Neural cell (in vitro differentiated cells): Measurements from ENCODE around the gene XPO4. TPM values are rescaled to one million over a fixed set of nuclear protein-coding genes. Genes with fewer than 3 reads are reported as not detected.
"Not testable (repeated sequence)": the region's sequence is repeated elsewhere in the genome, so short reads cannot be mapped to it uniquely, and the experiment has no call there.

Experiments
- H2AFZ ChIP-seq: fragments of 200-600, 300-800 bp; sonication (generic), shearing (Covaris generic); 2 replicates; pipeline ENCODE4 v1.6.0; 2014; ENCODE audit warnings: low read depth, mild to moderate bottlenecking, antibody characterized with exemption, low read length, moderate library complexity
- H3F3A ChIP-seq: fragments of 200-600 bp; shearing (Covaris generic); 2 replicates; pipeline ENCODE4 v1.6.1; 2016; ENCODE audit warnings: mild to moderate bottlenecking, moderate library complexity, mixed read lengths, antibody characterized with exemption, low read length; ENCODE audit not compliant: insufficient read depth, poor library complexity, severe bottlenecking
- H3K27ac ChIP-seq: fragments of 200-600, 300-800 bp; sonication (generic), shearing (Covaris generic); 2 replicates; pipeline ENCODE4 v1.5.1; 2014; ENCODE audit warnings: mild to moderate bottlenecking, low read length, moderate library complexity
- H3K27me3 ChIP-seq: fragments of 300-800, 200-600 bp; sonication (generic), shearing (Covaris generic); 2 replicates; pipeline ENCODE4 v1.6.0; 2014; ENCODE audit warnings: mild to moderate bottlenecking, low read depth, low read length, moderate library complexity; ENCODE audit not compliant: insufficient read depth
- H3K36me3 ChIP-seq: fragments of 300-800, 200-600 bp; sonication (generic), shearing (Covaris generic); 2 replicates; pipeline ENCODE4 v1.5.1; 2014; ENCODE audit warnings: mild to moderate bottlenecking, antibody characterized with exemption, low read length, moderate library complexity; ENCODE audit not compliant: insufficient read depth
- H3K4me2 ChIP-seq: fragments of 300-800, 200-600 bp; sonication (generic), shearing (Covaris generic); 2 replicates; pipeline ENCODE4 v1.6.0; 2014; ENCODE audit warnings: mild to moderate bottlenecking, low read length
- H3K4me3 ChIP-seq: fragments of 300-800, 200-600 bp; sonication (generic), shearing (Covaris generic); 2 replicates; pipeline ENCODE4 v1.5.1; 2014; ENCODE audit warnings: mild to moderate bottlenecking, low read length, moderate library complexity
- H3K79me2 ChIP-seq: fragments of 200-600 bp; shearing (Covaris generic); replicated peaks from 2 replicates; pipeline ENCODE4 v1.6.0; 2014; ENCODE audit warnings: mild to moderate bottlenecking, low read length, moderate library complexity; ENCODE audit not compliant: insufficient read depth
- H3K9ac ChIP-seq: fragments of 300-800, 200-600 bp; sonication (generic), shearing (Covaris generic); 2 replicates; pipeline ENCODE4 v1.6.1; 2016; ENCODE audit warnings: mild to moderate bottlenecking, low read length, mixed read lengths
- H3K9me2 ChIP-seq: fragments of 200-600 bp; shearing (Covaris generic); 2 replicates; pipeline ENCODE4 v1.6.1; 2016; ENCODE audit warnings: mild to moderate bottlenecking, low read length, mixed read lengths; ENCODE audit not compliant: insufficient read depth
- H3K9me3 ChIP-seq: fragments of 200-600, 300-800 bp; sonication (generic), shearing (Covaris generic); 2 replicates; pipeline ENCODE4 v1.6.1; 2016; ENCODE audit warnings: mild to moderate bottlenecking, mixed run types, low read length, moderate library complexity, mixed read lengths
- H4K20me1 ChIP-seq: fragments of 200-600 bp; shearing (Covaris generic); 2 replicates; pipeline ENCODE4 v1.6.1; 2016; ENCODE audit warnings: mild to moderate bottlenecking, mixed run types; ENCODE audit not compliant: insufficient read depth
- EP300 ChIP-seq: fragments of 450-650 bp; conservative IDR thresholded peaks from 2 replicates; pipeline ENCODE4 v1.6.1; 2014; ENCODE audit warnings: antibody characterized with exemption, mild to moderate bottlenecking, moderate library complexity; ENCODE audit not compliant: poor library complexity, severe bottlenecking
- EZH2 ChIP-seq: fragments of 200-600, 300-800 bp; shearing (Covaris generic), sonication (generic); IDR thresholded peaks from 2 replicates; pipeline ENCODE4 v1.6.1; 2014; ENCODE audit warnings: antibody characterized with exemption, low read length, borderline replicate concordance, mild to moderate bottlenecking; ENCODE audit not compliant: insufficient read depth, poor library complexity, severe bottlenecking
- MXI1 ChIP-seq: fragments of 450-650 bp; conservative IDR thresholded peaks from 2 replicates; pipeline ENCODE4 v1.6.1; 2014; ENCODE audit warnings: antibody characterized with exemption, mild to moderate bottlenecking; ENCODE audit not compliant: poor library complexity, severe bottlenecking
- POLR2AphosphoS5 ChIP-seq: IDR thresholded peaks from 2 replicates; pipeline ENCODE4 v1.6.1; 2012
- RAD21 ChIP-seq: fragments of 450-650 bp; conservative IDR thresholded peaks from 2 replicates; pipeline ENCODE4 v1.6.1; 2014; ENCODE audit warnings: antibody characterized with exemption, mild to moderate bottlenecking, moderate library complexity
- SMC3 ChIP-seq: fragments of 450-650 bp; conservative IDR thresholded peaks from 2 replicates; pipeline ENCODE4 v1.6.1; 2014; ENCODE audit warnings: antibody characterized with exemption, mild to moderate bottlenecking, moderate library complexity; ENCODE audit not compliant: poor library complexity
- TAF1 ChIP-seq: IDR thresholded peaks from 2 replicates; pipeline ENCODE4 v1.6.1; 2012; ENCODE audit warnings: low read depth
- polyA plus RNA-seq: library from polyadenylated mRNA; depleted of rRNA; stranded (reverse); fragments of >200 nt; gene quantifications from 2 replicates; pipeline ENCODE4 v1.2.3, GENCODE V29; 2014
- TF ChIP-seq, protein P1 (sequence below): IDR thresholded peaks from 2 replicates; pipeline ENCODE4 v1.6.1; 2012; ENCODE audit warnings: borderline replicate concordance
- TF ChIP-seq, protein P2 (sequence below): fragments of 450-650 bp; IDR thresholded peaks from 2 replicates; pipeline ENCODE4 v1.5.1; 2014; ENCODE audit warnings: antibody characterized with exemption, mild to moderate bottlenecking, moderate library complexity; ENCODE audit not compliant: poor library complexity, severe bottlenecking

Gene XPO4
- polyA plus RNA-seq, 1 donor from 2014 or later: 13.0 TPM

DNA sequence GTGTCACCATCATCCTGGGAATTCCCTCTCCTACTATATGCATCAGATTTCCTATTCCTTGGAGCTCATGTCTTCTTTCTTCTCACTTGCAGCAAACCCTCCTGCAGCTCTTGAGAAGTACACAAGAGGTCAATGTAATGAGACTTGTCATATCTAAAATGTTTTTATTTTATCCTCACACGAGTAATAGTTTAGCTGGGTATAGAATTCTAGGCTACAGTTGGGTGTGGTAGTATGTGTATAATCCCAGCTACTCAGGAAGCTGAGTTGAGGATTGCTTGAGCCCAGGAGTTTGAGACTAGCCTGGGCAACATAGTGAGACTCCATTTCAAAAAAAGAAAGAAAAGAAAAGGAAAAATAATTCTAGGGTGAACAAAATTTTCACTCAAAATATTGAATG lies 153.2 kb downstream of the XPO4 start:
- Histone ChIP-seq H3K27me3 (no peaks in the 10 kb centered on the region), H3K9ac (no peak overlapping the region), H3K4me2 (no peak overlapping the region), H3K4me3 (no peak overlapping the region), H2AFZ (no peak overlapping the region), H4K20me1 (no peaks in the 10 kb centered on the region), H3K27ac (no peak overlapping the region), H3F3A (no peaks in the 10 kb centered on the region), H3K79me2 (no peaks in the 10 kb centered on the region), H3K9me3 (no peaks in the 10 kb centered on the region), H3K9me2 (no peaks in the 10 kb centered on the region), H3K36me3 (no peaks in the 10 kb centered on the region)
- TF ChIP-seq TAF1 (no peak), SMC3 (no peak), EP300 (no peak), POLR2AphosphoS5 (no peak), RAD21 (no peak), EZH2 (no peak), MXI1 (no peak)
- TF ChIP-seq, protein P1, sequence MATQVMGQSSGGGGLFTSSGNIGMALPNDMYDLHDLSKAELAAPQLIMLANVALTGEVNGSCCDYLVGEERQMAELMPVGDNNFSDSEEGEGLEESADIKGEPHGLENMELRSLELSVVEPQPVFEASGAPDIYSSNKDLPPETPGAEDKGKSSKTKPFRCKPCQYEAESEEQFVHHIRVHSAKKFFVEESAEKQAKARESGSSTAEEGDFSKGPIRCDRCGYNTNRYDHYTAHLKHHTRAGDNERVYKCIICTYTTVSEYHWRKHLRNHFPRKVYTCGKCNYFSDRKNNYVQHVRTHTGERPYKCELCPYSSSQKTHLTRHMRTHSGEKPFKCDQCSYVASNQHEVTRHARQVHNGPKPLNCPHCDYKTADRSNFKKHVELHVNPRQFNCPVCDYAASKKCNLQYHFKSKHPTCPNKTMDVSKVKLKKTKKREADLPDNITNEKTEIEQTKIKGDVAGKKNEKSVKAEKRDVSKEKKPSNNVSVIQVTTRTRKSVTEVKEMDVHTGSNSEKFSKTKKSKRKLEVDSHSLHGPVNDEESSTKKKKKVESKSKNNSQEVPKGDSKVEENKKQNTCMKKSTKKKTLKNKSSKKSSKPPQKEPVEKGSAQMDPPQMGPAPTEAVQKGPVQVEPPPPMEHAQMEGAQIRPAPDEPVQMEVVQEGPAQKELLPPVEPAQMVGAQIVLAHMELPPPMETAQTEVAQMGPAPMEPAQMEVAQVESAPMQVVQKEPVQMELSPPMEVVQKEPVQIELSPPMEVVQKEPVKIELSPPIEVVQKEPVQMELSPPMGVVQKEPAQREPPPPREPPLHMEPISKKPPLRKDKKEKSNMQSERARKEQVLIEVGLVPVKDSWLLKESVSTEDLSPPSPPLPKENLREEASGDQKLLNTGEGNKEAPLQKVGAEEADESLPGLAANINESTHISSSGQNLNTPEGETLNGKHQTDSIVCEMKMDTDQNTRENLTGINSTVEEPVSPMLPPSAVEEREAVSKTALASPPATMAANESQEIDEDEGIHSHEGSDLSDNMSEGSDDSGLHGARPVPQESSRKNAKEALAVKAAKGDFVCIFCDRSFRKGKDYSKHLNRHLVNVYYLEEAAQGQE: no peak
- TF ChIP-seq, protein P2, sequence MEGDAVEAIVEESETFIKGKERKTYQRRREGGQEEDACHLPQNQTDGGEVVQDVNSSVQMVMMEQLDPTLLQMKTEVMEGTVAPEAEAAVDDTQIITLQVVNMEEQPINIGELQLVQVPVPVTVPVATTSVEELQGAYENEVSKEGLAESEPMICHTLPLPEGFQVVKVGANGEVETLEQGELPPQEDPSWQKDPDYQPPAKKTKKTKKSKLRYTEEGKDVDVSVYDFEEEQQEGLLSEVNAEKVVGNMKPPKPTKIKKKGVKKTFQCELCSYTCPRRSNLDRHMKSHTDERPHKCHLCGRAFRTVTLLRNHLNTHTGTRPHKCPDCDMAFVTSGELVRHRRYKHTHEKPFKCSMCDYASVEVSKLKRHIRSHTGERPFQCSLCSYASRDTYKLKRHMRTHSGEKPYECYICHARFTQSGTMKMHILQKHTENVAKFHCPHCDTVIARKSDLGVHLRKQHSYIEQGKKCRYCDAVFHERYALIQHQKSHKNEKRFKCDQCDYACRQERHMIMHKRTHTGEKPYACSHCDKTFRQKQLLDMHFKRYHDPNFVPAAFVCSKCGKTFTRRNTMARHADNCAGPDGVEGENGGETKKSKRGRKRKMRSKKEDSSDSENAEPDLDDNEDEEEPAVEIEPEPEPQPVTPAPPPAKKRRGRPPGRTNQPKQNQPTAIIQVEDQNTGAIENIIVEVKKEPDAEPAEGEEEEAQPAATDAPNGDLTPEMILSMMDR: no peak

DNA sequence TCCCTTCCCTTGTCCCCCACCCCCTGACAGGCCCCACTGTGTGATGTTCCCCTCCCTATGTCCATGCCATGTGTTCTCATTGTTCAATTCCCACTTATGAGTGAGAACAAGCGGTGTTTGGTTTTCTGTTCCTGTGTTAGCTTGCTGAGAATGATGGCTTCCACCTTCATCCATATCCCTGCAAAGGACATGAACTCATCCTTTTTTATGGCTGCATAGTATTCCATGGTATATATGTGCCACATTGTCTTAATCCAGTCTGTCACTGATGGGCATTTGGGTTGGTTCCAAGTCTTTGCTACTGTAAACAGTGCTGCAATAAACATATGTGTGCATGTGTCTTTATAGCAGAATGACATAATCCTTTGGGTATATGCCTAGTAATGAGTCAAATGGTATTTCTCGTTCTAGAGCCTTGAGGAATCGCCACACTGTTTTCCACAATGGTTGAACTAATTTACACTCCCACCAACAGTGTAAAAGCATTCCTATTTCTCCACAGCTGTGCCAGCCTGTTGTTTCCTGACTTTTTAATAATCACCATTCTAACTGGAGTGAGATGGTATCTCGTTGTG lies 158.6 kb downstream of the XPO4 start:
- H3K9ac ChIP-seq, H3K4me2 ChIP-seq, H3K4me3 ChIP-seq, H4K20me1 ChIP-seq, H3K36me3 ChIP-seq, H3F3A ChIP-seq, H3K79me2 ChIP-seq, H3K9me3 ChIP-seq, H3K27ac ChIP-seq, H3K9me2 ChIP-seq, H2AFZ ChIP-seq, H3K27me3 ChIP-seq: not testable (repeated sequence)

DNA sequence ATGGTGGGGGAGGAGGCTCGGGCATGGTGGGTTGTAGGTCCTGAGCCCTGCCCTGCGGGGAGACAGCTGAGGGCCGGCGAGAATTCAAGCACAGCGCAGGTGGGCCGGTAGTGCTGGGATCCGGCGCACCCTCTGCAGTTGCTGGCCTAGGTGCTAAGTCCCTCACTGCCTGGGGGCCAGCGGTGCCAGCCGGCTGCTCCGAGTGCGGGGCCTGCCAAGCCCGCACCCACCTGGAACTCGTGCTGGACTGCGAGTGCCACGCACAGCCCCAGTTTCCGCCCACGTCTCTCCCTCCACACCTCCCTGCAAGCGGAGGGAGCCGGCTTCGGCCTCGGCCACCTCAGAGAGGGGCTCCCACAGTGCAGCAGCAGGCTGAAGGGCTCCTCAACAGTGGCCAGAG lies 162.5 kb downstream of the XPO4 start:
- no peaks in the 10 kb centered on the region for H3K9me3 ChIP-seq
- H2AFZ ChIP-seq: no peak overlapping the region
- H3K4me2 ChIP-seq: no peak overlapping the region
- H3K9me2 ChIP-seq: no peaks in the 10 kb centered on the region
- H3K27ac ChIP-seq: no peak overlapping the region
- H3K27me3 ChIP-seq: no peaks in the 10 kb centered on the region
- TF ChIP-seq POLR2AphosphoS5: no peak
- TF ChIP-seq, protein P2: no peak
- TF ChIP-seq EZH2: no peak
- TF ChIP-seq EP300: no peak
- no peak for TF ChIP-seq TAF1
- no peak for TF ChIP-seq RAD21
- TF ChIP-seq, protein P1: no peak
- H3K79me2 ChIP-seq: no peaks in the 10 kb centered on the region
- no peaks in the 10 kb centered on the region for H3F3A ChIP-seq
- no peak overlapping the region for H3K9ac ChIP-seq
- H3K36me3 ChIP-seq: no peaks in the 10 kb centered on the region
- no peaks in the 10 kb centered on the region for H4K20me1 ChIP-seq
- no peak overlapping the region for H3K4me3 ChIP-seq
